Suprapubic skin (tissue), 4 donors: Measurements from ENCODE around the gene HCFC1. TPM values are rescaled to one million over a fixed set of nuclear protein-coding genes. Genes with fewer than 3 reads are reported as not detected.

Experiments used
- DNase-seq, 2 donors: peaks; one replicate each; pipeline ENCODE4 v3.0.0-alpha.2; 2019; ENCODE audit warnings: low spot score in 2 of 2
- H3K27ac ChIP-seq: fragments of 200-600 bp; sonication (generic); one replicate; pipeline ENCODE4 v1.5.1; 2019
- H3K27me3 ChIP-seq: fragments of 200-600 bp; sonication (generic); one replicate; pipeline ENCODE4 v1.5.1; 2019
- H3K36me3 ChIP-seq: fragments of 200-600 bp; sonication (generic); one replicate; pipeline ENCODE4 v1.5.1; 2019
- H3K4me1 ChIP-seq: fragments of 200-600 bp; sonication (generic); one replicate; pipeline ENCODE4 v1.5.1; 2019
- H3K4me3 ChIP-seq: fragments of 200-600 bp; sonication (generic); one replicate; pipeline ENCODE4 v1.5.1; 2019; ENCODE audit warnings: mild to moderate bottlenecking
- H3K9me3 ChIP-seq: fragments of 200-600 bp; sonication (generic); one replicate; pipeline ENCODE4 v1.5.1; 2019
- CTCF ChIP-seq, 2 donors: fragments of 200-600 bp in 1 of 2; fragments of 450-650 bp in 1 of 2; sonication (generic) in 1 of 2; IDR thresholded peaks; one replicate each; pipeline ENCODE4 v1.5.1; 2016 to 2019; ENCODE audit warnings: antibody characterized with exemption in 2 of 2, mild to moderate bottlenecking in 1 of 2, moderate library complexity in 1 of 2
- EP300 ChIP-seq: sonication (generic); formaldehyde crosslinking; IDR thresholded peaks from one replicate; pipeline ENCODE4 v1.6.1; 2017; ENCODE audit warnings: antibody characterized with exemption
- POLR2A ChIP-seq, 2 donors: fragments of 450-650 bp; IDR thresholded peaks; one replicate each; pipeline ENCODE4 v1.6.1; 2017; ENCODE audit warnings: antibody characterized with exemption in 2 of 2, mild to moderate bottlenecking in 2 of 2, moderate library complexity in 2 of 2
- POLR2AphosphoS5 ChIP-seq, 3 donors: sonication (generic); formaldehyde crosslinking; IDR thresholded peaks; one replicate each; pipeline ENCODE4 v1.6.1; 2017; ENCODE audit warnings: antibody characterized with exemption in 3 of 3
- WGBS: methylation state at CpG from one replicate; pipeline ENCODE4 v1.1.5; 2018; 5-methylcytosine and 5-hydroxymethylcytosine counted together
- total RNA-seq, 4 donors: library from RNA; depleted of rRNA; stranded (reverse); fragments of >200 nt; gene quantifications; one replicate each; pipeline ENCODE4 v1.1.0, GENCODE V29; 2016

The HCFC1 gene
- total RNA-seq, 4 donors from 2014 or later = 51.9 to 72.2 (median 55.3) TPM

DNA sequence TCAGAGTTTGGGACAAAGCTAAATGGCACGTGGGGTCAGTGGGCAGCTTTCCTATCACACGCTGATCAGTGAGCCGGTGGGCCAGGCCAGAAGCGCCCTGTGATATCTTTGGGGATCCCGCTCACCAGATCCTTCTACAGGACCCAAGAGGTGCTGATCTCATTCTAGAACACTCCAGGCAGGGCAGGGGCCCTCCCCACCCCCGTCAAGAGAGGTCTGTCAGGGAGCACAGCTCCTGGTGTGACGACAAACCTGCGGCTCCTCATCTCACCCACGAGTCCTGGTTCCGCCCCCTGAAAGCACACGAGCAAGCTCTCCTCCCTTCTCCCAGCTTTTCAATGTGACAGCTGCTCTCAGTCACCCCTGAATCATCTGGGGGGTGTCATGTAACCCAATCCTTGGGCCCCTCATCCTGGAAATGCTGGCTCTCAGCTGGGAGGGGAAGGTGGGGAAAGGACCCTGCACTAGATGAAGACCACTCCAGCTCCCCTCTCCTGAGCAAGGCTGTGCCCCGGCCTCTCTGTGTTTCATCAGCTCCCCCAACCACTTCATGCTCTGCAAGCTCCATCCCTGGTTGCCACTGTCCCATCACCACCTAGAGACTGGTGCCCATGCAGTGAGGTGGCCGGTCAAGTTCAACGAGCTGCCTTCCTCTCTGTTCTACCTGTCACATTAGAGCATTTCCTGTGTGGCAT lies 4.6 kb downstream of the HCFC1 start:
- DNase-seq = peak in 1 of 2 donors; percentile 62
- no peak overlapping the region for H3K27ac ChIP-seq
- peaks cover 15% of the 10 kb centered on the region for H3K36me3 ChIP-seq
- no peaks in the 10 kb centered on the region for H3K27me3 ChIP-seq
- H3K4me3 ChIP-seq = no peak overlapping the region
- H3K4me1 ChIP-seq = peaks cover 42% of the 10 kb centered on the region
- WGBS = 72% methylated on average over 11 of the region's 14 CpGs
- no peak for TF ChIP-seq CTCF (IDR thresholded peaks at IDR 0.05)
- TF ChIP-seq POLR2AphosphoS5 (IDR thresholded peaks at IDR 0.05) = no peak
- no peak for TF ChIP-seq POLR2A (IDR thresholded peaks at IDR 0.05)
- no peak for TF ChIP-seq EP300
- H3K9me3 ChIP-seq = no peaks in the 10 kb centered on the region

GRCh38 chrX:153966283-153966688 lies 5.3 kb downstream of the HCFC1 start:
- DNase-seq = no peak
- peaks cover 42% of the 10 kb centered on the region for H3K4me1 ChIP-seq
- no peak for TF ChIP-seq CTCF (IDR thresholded peaks at IDR 0.05)
- no peak for TF ChIP-seq EP300
- TF ChIP-seq POLR2AphosphoS5 (IDR thresholded peaks at IDR 0.05) = no peak
- TF ChIP-seq POLR2A (IDR thresholded peaks at IDR 0.05) = no peak
- 73% methylated on average over 11 of the region's 15 CpGs for WGBS
- H3K27ac ChIP-seq = no peak overlapping the region
- H3K9me3 ChIP-seq = no peaks in the 10 kb centered on the region
- no peak overlapping the region for H3K4me3 ChIP-seq
- H3K36me3 ChIP-seq = peaks cover 22% of the 10 kb centered on the region
- no peaks in the 10 kb centered on the region for H3K27me3 ChIP-seq

DNA sequence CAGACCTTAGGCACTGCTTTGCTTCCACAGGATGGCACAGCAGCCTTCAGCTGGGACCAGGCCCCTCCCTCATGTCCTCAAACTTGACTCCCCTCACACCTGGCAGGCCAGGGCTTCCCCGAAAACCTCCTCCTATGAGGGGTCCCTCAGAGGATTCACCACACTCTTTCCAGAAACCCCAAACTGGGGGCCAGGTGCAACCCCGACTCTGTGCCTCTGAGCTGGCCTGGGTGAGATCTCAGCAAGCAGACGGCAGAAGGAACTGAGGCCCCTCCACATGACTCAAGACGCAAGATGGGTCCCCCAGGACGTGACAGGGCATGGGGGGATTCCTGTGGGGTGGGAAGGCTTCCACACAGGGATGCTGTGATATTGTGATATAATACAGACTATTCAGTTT lies 6.2 kb downstream of the HCFC1 start:
- H3K27ac ChIP-seq = no peak overlapping the region
- no peaks in the 10 kb centered on the region for H3K9me3 ChIP-seq
- no peak overlapping the region for H3K4me3 ChIP-seq
- peaks cover 42% of the 10 kb centered on the region for H3K4me1 ChIP-seq
- TF ChIP-seq POLR2A (IDR thresholded peaks at IDR 0.05) (no peak), EP300 (no peak), POLR2AphosphoS5 (IDR thresholded peaks at IDR 0.05) (no peak), CTCF (IDR thresholded peaks at IDR 0.05) (no peak)
- no peak for DNase-seq
- H3K36me3 ChIP-seq = peaks cover 31% of the 10 kb centered on the region
- no peaks in the 10 kb centered on the region for H3K27me3 ChIP-seq
- 84% methylated on average over 3 of the region's 5 CpGs for WGBS

GRCh38 chrX:153964105-153964504 lies 7.5 kb downstream of the HCFC1 start:
- no peak overlapping the region for H3K27ac ChIP-seq
- no peak for DNase-seq
- no peak for TF ChIP-seq POLR2AphosphoS5 (IDR thresholded peaks at IDR 0.05)
- no peak for TF ChIP-seq EP300
- no peak for TF ChIP-seq POLR2A (IDR thresholded peaks at IDR 0.05)
- no peak for TF ChIP-seq CTCF (IDR thresholded peaks at IDR 0.05)
- H3K4me1 ChIP-seq = peaks cover 35% of the 10 kb centered on the region
- H3K9me3 ChIP-seq = no peaks in the 10 kb centered on the region
- no peaks in the 10 kb centered on the region for H3K27me3 ChIP-seq
- no peak overlapping the region for H3K4me3 ChIP-seq
- WGBS = 89% methylated on average over 14 of the region's 14 CpGs
- peaks cover 44% of the 10 kb centered on the region for H3K36me3 ChIP-seq

GRCh38 chrX:153963546-153963945 lies 8.1 kb downstream of the HCFC1 start:
- WGBS = 95% methylated on average over 4 of the region's 12 CpGs
- no peak for DNase-seq

More at GRCh38 chrX:153963546-153963945, 8.1 kb downstream of the HCFC1 start:
- no peaks in the 10 kb centered on the region for H3K27me3 ChIP-seq
- no peak overlapping the region for H3K4me3 ChIP-seq
- TF ChIP-seq POLR2A (IDR thresholded peaks at IDR 0.05) (no peak), CTCF (IDR thresholded peaks at IDR 0.05) (no peak)
- H3K9me3 ChIP-seq = no peaks in the 10 kb centered on the region
- H3K36me3 ChIP-seq = peaks cover 50% of the 10 kb centered on the region
- H3K4me1 ChIP-seq = peaks cover 30% of the 10 kb centered on the region
- H3K27ac ChIP-seq = no peak overlapping the region
